AG09309 (cell line): ENCODE measurements around the gene TBC1D22B.

Experiments used
- DNase-seq: peaks from one replicate; pipeline ENCODE4 v3.0.0-alpha.2; 2010; ENCODE audit warnings: low read depth
- H3K4me3 ChIP-seq: 2 replicates; pipeline ENCODE4 v1.5.1; 2011; ENCODE audit warnings: mild to moderate bottlenecking, low read depth, low read length, moderate library complexity; ENCODE audit not compliant: control insufficient read depth
- TF ChIP-seq, protein P1 (sequence below): IDR thresholded peaks from 2 replicates; pipeline ENCODE4 v1.5.1; 2011; ENCODE audit warnings: mild to moderate bottlenecking, low read depth, low read length, inconsistent platforms; ENCODE audit not compliant: insufficient read depth, control insufficient read depth; ENCODE audit errors: missing control alignments

Gene TBC1D22B

DNA sequence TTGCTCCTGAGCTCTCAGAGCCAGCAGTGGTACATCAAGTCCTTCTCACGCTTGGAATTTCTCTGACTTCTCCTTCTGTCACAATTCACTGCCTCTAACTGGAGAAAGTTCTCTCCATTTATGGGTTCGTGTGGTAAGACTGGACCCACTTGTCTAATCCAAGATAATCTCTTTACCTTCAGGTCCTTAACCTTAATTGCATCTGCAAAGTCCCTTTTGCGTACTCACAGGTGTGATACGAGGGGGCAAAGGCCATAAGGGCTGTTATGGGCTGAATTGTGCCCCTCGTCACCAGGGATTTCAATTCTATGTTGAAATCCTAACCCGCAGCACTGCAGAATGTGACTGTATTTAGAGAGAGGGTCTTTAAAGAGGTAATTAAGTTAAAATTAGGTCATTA lies 27.5 kb upstream of the TBC1D22B start:
- TF ChIP-seq, protein P1, sequence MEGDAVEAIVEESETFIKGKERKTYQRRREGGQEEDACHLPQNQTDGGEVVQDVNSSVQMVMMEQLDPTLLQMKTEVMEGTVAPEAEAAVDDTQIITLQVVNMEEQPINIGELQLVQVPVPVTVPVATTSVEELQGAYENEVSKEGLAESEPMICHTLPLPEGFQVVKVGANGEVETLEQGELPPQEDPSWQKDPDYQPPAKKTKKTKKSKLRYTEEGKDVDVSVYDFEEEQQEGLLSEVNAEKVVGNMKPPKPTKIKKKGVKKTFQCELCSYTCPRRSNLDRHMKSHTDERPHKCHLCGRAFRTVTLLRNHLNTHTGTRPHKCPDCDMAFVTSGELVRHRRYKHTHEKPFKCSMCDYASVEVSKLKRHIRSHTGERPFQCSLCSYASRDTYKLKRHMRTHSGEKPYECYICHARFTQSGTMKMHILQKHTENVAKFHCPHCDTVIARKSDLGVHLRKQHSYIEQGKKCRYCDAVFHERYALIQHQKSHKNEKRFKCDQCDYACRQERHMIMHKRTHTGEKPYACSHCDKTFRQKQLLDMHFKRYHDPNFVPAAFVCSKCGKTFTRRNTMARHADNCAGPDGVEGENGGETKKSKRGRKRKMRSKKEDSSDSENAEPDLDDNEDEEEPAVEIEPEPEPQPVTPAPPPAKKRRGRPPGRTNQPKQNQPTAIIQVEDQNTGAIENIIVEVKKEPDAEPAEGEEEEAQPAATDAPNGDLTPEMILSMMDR = no peak
- no peak for DNase-seq
- no peak overlapping the region for H3K4me3 ChIP-seq

GRCh38 chr6:37232430-37233017 lies 25.0 kb upstream of the TBC1D22B start:
- TF ChIP-seq, protein P1 = no peak
- DNase-seq = no peak
- H3K4me3 ChIP-seq = no peak overlapping the region

GRCh38 chr6:37233541-37233940 lies 24.0 kb upstream of the TBC1D22B start:
- no peak for DNase-seq
- TF ChIP-seq, protein P1 = no peak
- no peak overlapping the region for H3K4me3 ChIP-seq

DNA sequence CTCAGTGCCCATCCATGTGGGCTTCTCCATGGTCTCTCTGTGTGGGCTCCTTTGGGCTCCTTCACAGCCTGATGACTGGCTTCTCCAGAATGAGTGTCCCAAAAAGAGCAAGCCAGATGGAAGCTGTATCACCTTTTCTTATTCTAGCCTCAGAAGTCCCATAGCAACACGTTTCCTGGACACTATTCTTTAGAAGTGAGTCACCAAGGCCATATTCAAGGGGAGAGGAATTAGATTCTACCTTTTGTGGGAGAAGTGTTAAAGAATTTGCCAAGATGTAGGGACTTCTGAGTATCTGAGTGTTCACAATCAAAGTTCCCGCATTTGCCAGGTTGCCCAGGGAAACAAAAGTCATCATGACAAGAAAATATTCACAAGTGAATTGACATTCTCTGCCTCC lies 20.7 kb upstream of the TBC1D22B start:
- TF ChIP-seq, protein P1 = no peak

GRCh38 chr6:37237789-37238188 lies 19.8 kb upstream of the TBC1D22B start:
- DNase-seq = no peak
- no peak overlapping the region for H3K4me3 ChIP-seq
- TF ChIP-seq, protein P1 = no peak

More for the DNA sequence above, 20.7 kb upstream of the TBC1D22B start:
- DNase-seq = no peak
- no peak overlapping the region for H3K4me3 ChIP-seq

DNA sequence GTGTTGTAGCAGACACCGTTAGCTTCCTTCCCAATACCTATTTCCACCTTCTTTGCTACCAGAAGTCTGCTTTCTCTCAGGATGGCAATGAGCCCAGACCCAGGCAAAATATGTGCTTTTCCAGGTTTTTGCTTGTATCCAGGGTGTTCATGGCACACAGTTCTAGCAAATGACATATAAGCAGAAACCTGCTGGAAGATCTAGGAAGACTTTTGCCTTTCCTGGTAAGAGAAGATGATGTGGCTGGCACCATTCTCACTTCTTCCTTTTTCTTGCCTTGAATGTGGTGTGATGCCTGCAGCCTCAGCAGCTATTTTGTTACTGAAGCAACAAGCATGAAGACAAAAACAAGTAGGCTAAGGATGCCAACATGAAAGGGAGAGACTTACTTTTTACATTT lies 19.2 kb upstream of the TBC1D22B start:
- no peak overlapping the region for H3K4me3 ChIP-seq
- no peak for DNase-seq
- TF ChIP-seq, protein P1 = no peak
